OCI-LY7 (cell line): Measurements from ENCODE around the gene B3GNT5. TPM values are rescaled to one million over a fixed set of nuclear protein-coding genes. Genes with fewer than 3 reads are reported as not detected.

ENCODE experiments used
- BruUV-seq: library from RNA; stranded (reverse); fragments of 400-500 nt; replicated peaks from 2 replicates; lab custom pipeline; 2021; lab: Mats Ljungman, UMichigan
- CTCF ChIA-PET: fragments of 300-600 bp; sonication (Branson Sonifier 250); formaldehyde crosslinking; loops from one replicate; lab custom pipeline; 2022; ENCODE audit warnings: antibody characterized with exemption; ENCODE audit not compliant: unreplicated experiment; lab: Charles Lee
- POLR2A ChIA-PET: fragments of 300-600 bp; sonication (Branson Sonifier 250); formaldehyde crosslinking; loops from one replicate; lab custom pipeline; 2022; ENCODE audit warnings: antibody characterized with exemption; lab: Charles Lee
- DNase-seq: peaks from one replicate; pipeline ENCODE4 v3.0.0-alpha.2; 2015; ENCODE audit warnings: low spot score
- H2AFZ ChIP-seq: fragments of 200-600 bp; sonication (generic), shearing (Covaris generic); 2 replicates; pipeline ENCODE4 v1.6.1; 2014; ENCODE audit warnings: mild to moderate bottlenecking, antibody characterized with exemption, low read length, moderate library complexity
- H3K27ac ChIP-seq: fragments of 200-600 bp; sonication (generic); 2 replicates; pipeline ENCODE4 v1.5.1; 2014; ENCODE audit warnings: mixed run types, low read depth, mild to moderate bottlenecking, moderate library complexity, low read length, inconsistent platforms; ENCODE audit not compliant: poor library complexity, severe bottlenecking
- H3K36me3 ChIP-seq: fragments of 200-600 bp; sonication (generic); 2 replicates; pipeline ENCODE4 v1.6.1; 2014; ENCODE audit warnings: mild to moderate bottlenecking, antibody characterized with exemption, low read length, moderate library complexity, mixed read lengths; ENCODE audit not compliant: insufficient read depth
- H3K4me1 ChIP-seq: fragments of 200-600 bp; sonication (generic); 2 replicates; pipeline ENCODE4 v1.5.1; 2014; ENCODE audit warnings: mild to moderate bottlenecking, low read length; ENCODE audit not compliant: insufficient read depth, poor library complexity, severe bottlenecking
- H3K4me2 ChIP-seq: fragments of 200-600 bp; sonication (generic); 2 replicates; pipeline ENCODE4 v1.6.1; 2014; ENCODE audit warnings: mild to moderate bottlenecking, low read length
- H3K4me3 ChIP-seq: fragments of 200-600 bp; sonication (generic); 2 replicates; pipeline ENCODE4 v1.5.1; 2014; ENCODE audit warnings: mild to moderate bottlenecking, low read depth, low read length; ENCODE audit not compliant: poor library complexity, severe bottlenecking
- H3K79me2 ChIP-seq: fragments of 200-600 bp; sonication (generic); 2 replicates; pipeline ENCODE4 v1.6.1; 2016; ENCODE audit warnings: low read depth, mild to moderate bottlenecking, low read length, moderate library complexity, mixed read lengths; ENCODE audit not compliant: insufficient read depth
- H3K9me2 ChIP-seq: fragments of 200-600 bp; sonication (generic); 2 replicates; pipeline ENCODE4 v1.6.1; 2016; ENCODE audit warnings: mild to moderate bottlenecking, low read length, mixed read lengths; ENCODE audit not compliant: insufficient read depth
- H3K9me3 ChIP-seq: fragments of 200-600 bp; sonication (generic); 2 replicates; pipeline ENCODE4 v1.6.1; 2014; ENCODE audit warnings: mild to moderate bottlenecking, mixed run types, low read length, mixed read lengths
- H4K20me1 ChIP-seq: fragments of 200-600 bp; sonication (generic); 2 replicates; pipeline ENCODE4 v1.6.1; 2014; ENCODE audit warnings: mild to moderate bottlenecking, antibody characterized with exemption, low read length, moderate library complexity, mixed read lengths; ENCODE audit not compliant: insufficient read depth
- CTCF ChIP-seq: fragments of 200-600 bp; sonication (generic); conservative IDR thresholded peaks from 2 replicates; pipeline ENCODE4 v1.5.1; 2014; ENCODE audit warnings: mild to moderate bottlenecking, antibody characterized with exemption, low read length, moderate library complexity, mixed read lengths
- EZH2phosphoT487 ChIP-seq: fragments of 200-600 bp; sonication (generic); IDR thresholded peaks from 2 replicates; pipeline ENCODE4 v1.6.1; 2018; ENCODE audit warnings: low read depth, borderline replicate concordance, mild to moderate bottlenecking, mixed run types, antibody characterized with exemption, low read length, moderate library complexity, mixed read lengths
- intact Hi-C: fragments of 100-400 bp; cut with micrococcal nuclease; formaldehyde crosslinking; loops from one replicate; pipeline ENCODE4 v1.10.0; 2022; ENCODE audit not compliant: unreplicated experiment
- total RNA-seq, 2 experiments: library from RNA; depleted of rRNA in 1 of 2; stranded (reverse); fragments of >200 nt in 1 of 2; shearing (Covaris generic) in 1 of 2; gene quantifications; 2 replicates each; pipeline ENCODE4 v1.2.3, GENCODE V29; 2014 to 2022

Gene B3GNT5
- total RNA-seq, 2 experiments from 2014 or later: 0.11 TPM; not detected in 1

DNA sequence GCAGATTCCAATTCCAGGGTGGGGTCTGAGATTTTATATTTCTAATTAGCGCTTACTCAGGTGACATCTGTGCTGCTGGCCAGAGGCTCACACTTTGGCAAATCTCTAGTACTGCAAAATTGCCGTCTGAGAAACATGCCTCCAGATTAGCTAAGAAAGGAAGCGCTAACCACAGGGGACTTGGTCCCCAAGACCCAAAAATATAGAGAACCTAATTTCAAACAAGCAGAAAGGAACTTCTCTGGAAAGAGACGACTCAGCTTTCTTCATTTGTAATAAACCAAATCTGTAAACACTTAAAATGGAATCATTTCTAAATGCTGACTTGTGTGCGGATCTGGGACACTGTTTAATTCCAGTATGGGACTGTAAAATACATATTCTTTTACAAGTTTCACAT lies 55.7 kb downstream of the B3GNT5 start:
- DNase-seq: no peak
- H3K27ac ChIP-seq: no peak overlapping the region
- no peaks in the 10 kb centered on the region for H3K36me3 ChIP-seq
- TF ChIP-seq CTCF (no peak), EZH2phosphoT487 (no peak)
- H3K79me2 ChIP-seq: no peaks in the 10 kb centered on the region
- no peaks in the 10 kb centered on the region for H3K9me3 ChIP-seq
- POLR2A ChIA-PET: no interaction called here
- no peaks in the 10 kb centered on the region for H4K20me1 ChIP-seq
- H3K4me3 ChIP-seq: no peak overlapping the region
- no TSS peak for BruUV-seq
- H2AFZ ChIP-seq: no peak overlapping the region
- intact Hi-C loops: no loop called here
- no peak overlapping the region for H3K4me2 ChIP-seq
- CTCF ChIA-PET: no interaction called here
- no peaks in the 10 kb centered on the region for H3K4me1 ChIP-seq
- H3K9me2 ChIP-seq: no peaks in the 10 kb centered on the region

DNA sequence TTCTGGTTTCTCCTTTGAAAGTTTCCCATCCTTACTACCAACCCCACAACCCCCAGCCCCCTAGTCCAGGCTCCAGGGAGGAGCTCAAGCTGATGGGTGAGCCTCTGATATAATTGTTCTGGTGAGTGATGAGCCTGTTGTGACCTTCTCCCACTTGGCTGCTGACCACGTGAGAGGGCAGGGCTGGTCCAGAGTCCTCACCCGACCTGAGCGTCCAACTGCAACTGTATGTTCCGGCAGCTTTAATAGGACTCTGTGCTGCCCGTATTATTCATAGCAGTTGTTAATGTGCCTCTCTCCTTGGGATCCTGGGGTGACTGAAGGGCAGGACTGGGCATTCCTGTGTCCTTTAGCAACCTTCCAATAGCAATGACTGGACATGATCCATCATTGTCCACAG lies 56.2 kb downstream of the B3GNT5 start:
- no peak for TF ChIP-seq CTCF
- Histone ChIP-seq H3K4me3 (no peak overlapping the region), H3K4me2 (no peak overlapping the region), H4K20me1 (no peaks in the 10 kb centered on the region), H3K27ac (no peak overlapping the region), H3K79me2 (no peaks in the 10 kb centered on the region), H3K36me3 (no peaks in the 10 kb centered on the region), H3K9me3 (no peaks in the 10 kb centered on the region), H2AFZ (no peak overlapping the region), H3K4me1 (no peaks in the 10 kb centered on the region), H3K9me2 (no peaks in the 10 kb centered on the region)
- DNase-seq: no peak
- ChIA-PET CTCF (no interaction called here), POLR2A (interaction anchor here (0.6 to 1.0 kb wide), 2 partner anchors 28 to 595 kb away, joined by 3 to 8 read pairs; no protein-coding TSS in a partner anchor)
- no TSS peak for BruUV-seq
- intact Hi-C loops: no loop called here

GRCh38 chr3:183310936-183311335 lies 57.9 kb downstream of the B3GNT5 start:
- DNase-seq: no peak
- no peaks in the 10 kb centered on the region for H3K9me3 ChIP-seq
- intact Hi-C loops: no loop called here
- H3K4me3 ChIP-seq: no peak overlapping the region
- no peak overlapping the region for H3K4me2 ChIP-seq
- no peaks in the 10 kb centered on the region for H3K36me3 ChIP-seq
- H3K27ac ChIP-seq: no peak overlapping the region
- TF ChIP-seq EZH2phosphoT487 (no peak), CTCF (no peak)
- H3K79me2 ChIP-seq: no peaks in the 10 kb centered on the region
- H3K4me1 ChIP-seq: no peaks in the 10 kb centered on the region
- CTCF ChIA-PET: no interaction called here
- no peaks in the 10 kb centered on the region for H4K20me1 ChIP-seq
- H2AFZ ChIP-seq: no peak overlapping the region
- POLR2A ChIA-PET: no interaction called here
- H3K9me2 ChIP-seq: no peaks in the 10 kb centered on the region
- no TSS peak for BruUV-seq
